OCI-LY1 (cell line): ENCODE measurements around the gene FZD7.
A peak's percentile ranks its signal among the peaks of the same experiment; 100 is the strongest.

ENCODE experiments used
- H2AFZ ChIP-seq: fragments of 200-600 bp; sonication (generic), shearing (Covaris generic); 2 replicates; pipeline ENCODE4 v1.6.0; 2014; ENCODE audit warnings: antibody characterized with exemption, mild to moderate bottlenecking, low read length
- H3F3A ChIP-seq: fragments of 200-600 bp; sonication (generic), shearing (Covaris generic); 2 replicates; pipeline ENCODE4 v1.6.0; 2014; ENCODE audit warnings: mild to moderate bottlenecking, antibody characterized with exemption, low read length, moderate library complexity; ENCODE audit not compliant: insufficient read depth
- H3K27ac ChIP-seq: fragments of 200-600 bp; sonication (generic); 2 replicates; pipeline ENCODE4 v1.5.1; 2014; ENCODE audit warnings: low read length, mixed run types, mild to moderate bottlenecking, low read depth; ENCODE audit not compliant: poor library complexity, severe bottlenecking
- H3K27me3 ChIP-seq: fragments of 200-600 bp; sonication (generic); 2 replicates; pipeline ENCODE4 v1.6.0; 2014; ENCODE audit warnings: antibody characterized with exemption, mild to moderate bottlenecking, low read length, moderate library complexity; ENCODE audit not compliant: insufficient read depth
- H3K36me3 ChIP-seq: fragments of 200-600 bp; sonication (generic); 2 replicates; pipeline ENCODE4 v1.6.1; 2014; ENCODE audit warnings: mild to moderate bottlenecking, antibody characterized with exemption, low read length, moderate library complexity, mixed read lengths; ENCODE audit not compliant: insufficient read depth
- H3K4me1 ChIP-seq: fragments of 200-600 bp; sonication (generic); 2 replicates; pipeline ENCODE4 v1.5.1; 2014; ENCODE audit warnings: mild to moderate bottlenecking, low read length, moderate library complexity; ENCODE audit not compliant: insufficient read depth, severe bottlenecking
- H3K4me2 ChIP-seq: fragments of 200-600 bp; sonication (generic), shearing (Covaris generic); 2 replicates; pipeline ENCODE4 v1.6.1; 2014; ENCODE audit warnings: low read length
- H3K4me3 ChIP-seq: fragments of 200-600 bp; sonication (generic); 2 replicates; pipeline ENCODE4 v1.5.1; 2014; ENCODE audit warnings: low read length, low read depth, mild to moderate bottlenecking, mixed read lengths; ENCODE audit not compliant: poor library complexity, severe bottlenecking
- H3K79me2 ChIP-seq: fragments of 200-600 bp; shearing (Covaris generic); 2 replicates; pipeline ENCODE4 v1.6.1; 2016; ENCODE audit warnings: mixed run types, low read length, mixed read lengths; ENCODE audit not compliant: insufficient read depth
- H3K9ac ChIP-seq: fragments of 200-600 bp; sonication (generic), shearing (Covaris generic); 2 replicates; pipeline ENCODE4 v1.6.1; 2014; ENCODE audit warnings: mild to moderate bottlenecking, low read length, mixed read lengths
- H3K9me2 ChIP-seq: fragments of 200-600 bp; sonication (generic), shearing (Covaris generic); 2 replicates; pipeline ENCODE4 v1.6.1; 2014; ENCODE audit warnings: low read depth, mild to moderate bottlenecking, low read length, mixed read lengths
- H3K9me3 ChIP-seq: fragments of 200-600 bp; shearing (Covaris generic); 2 replicates; pipeline ENCODE4 v1.6.1; 2014; ENCODE audit warnings: low read length, mixed read lengths
- H4K20me1 ChIP-seq: fragments of 200-600 bp; sonication (generic), shearing (Covaris generic); 2 replicates; pipeline ENCODE4 v1.6.0; 2016; ENCODE audit warnings: mild to moderate bottlenecking, low read length; ENCODE audit not compliant: insufficient read depth
- EZH2 ChIP-seq: fragments of 200-600 bp; sonication (generic), shearing (Covaris generic); IDR thresholded peaks from 2 replicates; pipeline ENCODE4 v1.8.0; 2017; ENCODE audit warnings: borderline replicate concordance, mixed run types, mild to moderate bottlenecking, antibody characterized with exemption, low read length, moderate library complexity, mixed read lengths
- TF ChIP-seq, protein P1 (sequence below): fragments of 200-600 bp; sonication (generic), shearing (Covaris generic); IDR thresholded peaks from 2 replicates; pipeline ENCODE4 v1.5.1; 2017; ENCODE audit warnings: mild to moderate bottlenecking, antibody characterized with exemption, low read length, moderate library complexity, mixed read lengths

Gene FZD7

DNA sequence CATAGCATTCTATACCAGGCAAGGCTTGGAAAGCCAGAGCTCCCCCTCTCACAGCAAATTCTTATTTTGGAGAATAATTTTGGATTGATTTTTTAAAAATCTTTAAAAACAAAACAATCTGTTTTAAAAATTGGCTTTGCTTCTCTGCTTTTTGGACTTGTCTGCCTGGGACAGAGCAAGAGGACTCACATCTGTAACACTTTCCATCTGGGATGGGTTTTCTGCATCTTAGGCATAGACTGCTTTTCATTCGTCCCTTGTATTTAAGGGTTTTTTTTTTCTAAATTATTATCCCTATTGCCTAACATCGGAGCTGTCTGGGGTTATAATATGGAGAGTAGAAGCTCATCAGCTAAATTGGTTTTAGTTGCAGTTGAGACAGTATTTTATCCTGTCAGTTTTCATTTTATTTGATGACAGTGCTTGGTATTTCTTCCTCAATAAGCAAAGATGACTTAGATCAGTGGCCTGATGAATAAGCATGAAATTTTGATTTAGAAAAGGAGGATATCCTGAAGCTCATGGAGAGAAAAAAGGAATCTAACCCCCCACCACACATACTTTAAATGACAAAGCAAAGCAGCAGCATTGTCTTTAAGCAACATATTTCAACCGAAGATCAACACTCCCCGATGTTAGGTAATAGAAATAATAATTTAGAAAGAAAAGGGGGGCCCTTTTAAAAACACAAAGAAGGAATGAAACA lies 2.3 kb upstream of the FZD7 start:
- Histone ChIP-seq H3K9me2 (no peaks in the 10 kb centered on the region), H4K20me1 (no peaks in the 10 kb centered on the region), H3K4me1 (peaks cover 13% of the 10 kb centered on the region), H3K9me3 (no peaks in the 10 kb centered on the region), H3K36me3 (no peaks in the 10 kb centered on the region), H3K27ac (no peak overlapping the region), H2AFZ (no peak overlapping the region), H3K4me3 (no peak overlapping the region), H3K4me2 (no peak overlapping the region), H3K79me2 (no peaks in the 10 kb centered on the region), H3K27me3 (0 out of 2 replicates have a peak, but pooled peaks cover 3% of the 10 kb centered on the region), H3K9ac (no peak overlapping the region), H3F3A (no peaks in the 10 kb centered on the region)
- no peak for TF ChIP-seq EZH2
- TF ChIP-seq, protein P1, sequence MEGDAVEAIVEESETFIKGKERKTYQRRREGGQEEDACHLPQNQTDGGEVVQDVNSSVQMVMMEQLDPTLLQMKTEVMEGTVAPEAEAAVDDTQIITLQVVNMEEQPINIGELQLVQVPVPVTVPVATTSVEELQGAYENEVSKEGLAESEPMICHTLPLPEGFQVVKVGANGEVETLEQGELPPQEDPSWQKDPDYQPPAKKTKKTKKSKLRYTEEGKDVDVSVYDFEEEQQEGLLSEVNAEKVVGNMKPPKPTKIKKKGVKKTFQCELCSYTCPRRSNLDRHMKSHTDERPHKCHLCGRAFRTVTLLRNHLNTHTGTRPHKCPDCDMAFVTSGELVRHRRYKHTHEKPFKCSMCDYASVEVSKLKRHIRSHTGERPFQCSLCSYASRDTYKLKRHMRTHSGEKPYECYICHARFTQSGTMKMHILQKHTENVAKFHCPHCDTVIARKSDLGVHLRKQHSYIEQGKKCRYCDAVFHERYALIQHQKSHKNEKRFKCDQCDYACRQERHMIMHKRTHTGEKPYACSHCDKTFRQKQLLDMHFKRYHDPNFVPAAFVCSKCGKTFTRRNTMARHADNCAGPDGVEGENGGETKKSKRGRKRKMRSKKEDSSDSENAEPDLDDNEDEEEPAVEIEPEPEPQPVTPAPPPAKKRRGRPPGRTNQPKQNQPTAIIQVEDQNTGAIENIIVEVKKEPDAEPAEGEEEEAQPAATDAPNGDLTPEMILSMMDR, result no peak

DNA sequence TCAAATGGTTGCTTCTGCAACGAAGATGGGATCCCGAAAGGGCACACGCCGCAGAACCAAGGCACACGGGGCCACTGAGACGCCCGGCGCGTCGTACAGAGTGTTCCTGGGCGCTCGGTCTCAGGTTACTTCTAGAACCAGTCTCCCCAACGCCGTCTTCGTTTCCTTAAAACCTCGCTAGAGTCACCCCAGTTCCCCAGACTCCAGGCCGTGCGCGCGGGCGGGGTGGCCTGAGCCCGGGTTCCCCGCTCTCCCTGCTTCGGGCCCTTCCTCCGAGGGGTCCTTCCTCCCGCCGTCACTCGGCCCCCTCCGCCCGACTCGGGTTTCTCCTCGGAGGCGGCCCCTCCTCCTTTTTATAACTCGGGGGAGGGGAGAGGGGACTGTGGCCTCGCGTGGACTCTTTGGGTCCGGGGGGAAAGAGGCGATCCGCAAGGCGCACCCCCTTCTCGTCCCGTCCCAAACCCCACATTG lies 774 bp upstream of the FZD7 start:
- Histone ChIP-seq H3K27me3 (0 out of 2 replicates have a peak, but pooled peaks cover 3% of the 10 kb centered on the region), H3K79me2 (no peaks in the 10 kb centered on the region), H4K20me1 (no peaks in the 10 kb centered on the region), H3K27ac (no peak overlapping the region), H3K9me3 (no peaks in the 10 kb centered on the region), H3K4me2 (peak overlapping the region; percentile 95), H3K4me1 (peaks cover 13% of the 10 kb centered on the region), H2AFZ (peak overlapping the region; percentile 64; the same call in 1 of the 2 replicates), H3K36me3 (no peaks in the 10 kb centered on the region), H3K9ac (peak overlapping the region; percentile 54; the same call in 1 of the 2 replicates), H3K9me2 (no peaks in the 10 kb centered on the region), H3K4me3 (peak overlapping the region; percentile 71), H3F3A (no peaks in the 10 kb centered on the region)
- TF ChIP-seq, protein P1, result no peak
- no peak for TF ChIP-seq EZH2

DNA sequence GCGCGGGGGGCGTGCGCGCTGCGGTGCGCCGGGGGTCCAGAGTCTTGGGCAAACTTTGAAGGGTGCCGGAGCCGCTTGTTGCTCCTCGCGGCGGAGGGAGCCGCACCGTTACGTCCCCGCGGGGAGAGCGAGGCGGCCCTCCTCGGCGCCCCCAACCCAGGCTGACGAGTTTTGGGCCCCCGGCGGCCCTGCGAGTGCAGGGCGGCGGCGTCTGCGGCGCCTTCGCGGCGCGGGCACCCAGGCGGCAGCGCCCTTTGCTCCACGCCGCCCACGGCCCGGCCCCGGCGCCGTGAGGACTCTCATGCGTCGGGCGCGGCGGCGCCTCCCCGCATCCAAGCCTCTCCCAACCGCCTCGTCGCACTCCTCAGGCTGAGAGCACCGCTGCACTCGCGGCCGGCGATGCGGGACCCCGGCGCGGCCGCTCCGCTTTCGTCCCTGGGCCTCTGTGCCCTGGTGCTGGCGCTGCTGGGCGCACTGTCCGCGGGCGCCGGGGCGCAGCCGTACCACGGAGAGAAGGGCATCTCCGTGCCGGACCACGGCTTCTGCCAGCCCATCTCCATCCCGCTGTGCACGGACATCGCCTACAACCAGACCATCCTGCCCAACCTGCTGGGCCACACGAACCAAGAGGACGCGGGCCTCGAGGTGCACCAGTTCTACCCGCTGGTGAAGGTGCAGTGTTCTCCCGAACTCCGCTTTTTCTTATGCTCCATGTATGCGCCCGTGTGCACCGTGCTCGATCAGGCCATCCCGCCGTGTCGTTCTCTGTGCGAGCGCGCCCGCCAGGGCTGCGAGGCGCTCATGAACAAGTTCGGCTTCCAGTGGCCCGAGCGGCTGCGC lies 814 bp downstream of the FZD7 start:
- H4K20me1 ChIP-seq, result no peaks in the 10 kb centered on the region
- no peaks in the 10 kb centered on the region for H3K9me3 ChIP-seq
- H3K9ac ChIP-seq, result peak overlapping the region; percentile 51; the same call in 1 of the 2 replicates
- peak overlapping the region; percentile 65 for H3K4me3 ChIP-seq
- peaks cover 11% of the 10 kb centered on the region; the same call in 1 of the 2 replicates for H3K27me3 ChIP-seq
- TF ChIP-seq EZH2, result no peak
- TF ChIP-seq, protein P1, result no peak
- no peaks in the 10 kb centered on the region for H3K9me2 ChIP-seq
- no peaks in the 10 kb centered on the region for H3K79me2 ChIP-seq
- H3K4me2 ChIP-seq, result peak overlapping the region; percentile 81
- peaks cover 16% of the 10 kb centered on the region for H3K4me1 ChIP-seq
- no peak overlapping the region for H3K27ac ChIP-seq
- no peak overlapping the region for H2AFZ ChIP-seq
- no peaks in the 10 kb centered on the region for H3K36me3 ChIP-seq
- H3F3A ChIP-seq, result no peaks in the 10 kb centered on the region
